ENCODE measurements around the gene FOSL1. TPM values are rescaled to one million over a fixed set of nuclear protein-coding genes. Genes with fewer than 3 reads are reported as not detected.
A peak's percentile ranks its signal among the peaks of the same experiment; 100 is the strongest.

Gene FOSL1
- polyA plus RNA-seq, 1 donor (not counting 4 experiments of a cell fraction or from before 2014, with no cell fraction given): 21.8 TPM

DNA sequence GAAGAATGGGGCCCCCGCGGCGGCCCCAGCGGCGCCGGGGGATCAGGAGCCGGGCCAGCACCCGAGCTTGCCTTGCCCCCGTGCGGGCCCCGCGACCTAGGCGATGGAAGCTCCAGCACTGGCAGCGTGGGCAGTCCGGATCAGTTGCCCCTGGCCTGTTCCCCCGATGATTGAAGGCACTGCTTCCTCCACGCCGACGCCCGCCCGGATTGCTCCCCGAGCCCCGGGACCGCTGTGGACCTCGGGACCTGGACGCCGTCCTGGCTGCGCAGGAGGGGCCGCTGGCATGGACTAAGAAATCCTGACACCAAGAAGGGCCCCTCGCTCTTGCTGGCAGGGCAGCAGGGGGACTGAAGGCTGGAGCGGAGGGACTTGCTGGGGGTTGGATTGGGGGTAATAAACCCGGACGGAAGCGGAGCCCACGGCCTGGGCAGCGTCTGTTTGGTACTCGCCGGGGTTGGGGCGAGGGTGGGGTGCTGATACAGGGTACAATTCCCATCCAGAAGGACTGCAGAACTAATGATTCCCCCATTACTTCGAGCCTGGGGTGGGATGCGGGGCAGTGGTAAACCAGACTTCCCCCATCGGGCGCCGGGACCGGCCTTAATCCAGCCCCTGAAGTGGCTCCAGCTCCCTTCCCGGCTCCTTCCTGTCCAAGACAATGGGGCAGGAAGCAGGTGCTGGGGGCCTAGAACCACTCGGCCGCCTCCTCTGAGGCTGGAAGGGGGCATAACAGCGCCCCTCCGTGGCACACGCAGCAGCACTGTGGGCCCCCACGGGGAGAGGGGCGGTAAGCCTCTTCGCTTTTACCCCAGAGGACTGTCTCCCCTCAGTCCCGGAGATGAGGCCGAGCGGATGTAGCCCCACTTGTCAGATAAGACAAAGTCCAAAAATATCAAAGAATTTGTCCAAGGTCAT lies 8.7 kb downstream of the FOSL1 start:
- H3K36me3 ChIP-seq (ENCODE audit: control insufficient read depth in 2 of 2, extremely low read depth in 1 of 2, insufficient read depth in 2 of 2, low read length in 2 of 2): peaks cover 18 to 41% of the 10 kb centered on the region in 2 experiments
- DNase-seq (ENCODE audit: low read depth, low spot score) (no peak), FAIRE-seq (no peak)
- no peaks in the 10 kb centered on the region for H3K9me1 ChIP-seq (ENCODE audit: control insufficient read depth, extremely low read depth, insufficient read depth, low read length)
- H3K4me1 ChIP-seq (ENCODE audit: control insufficient read depth, extremely low read depth, insufficient read depth, low read length): peaks cover 59% of the 10 kb centered on the region
- no peak overlapping the region for H2AFZ ChIP-seq (ENCODE audit: control insufficient read depth, low read length)
- peaks cover 37% of the 10 kb centered on the region for H4K20me1 ChIP-seq (ENCODE audit: control insufficient read depth, extremely low read depth, insufficient read depth, low read length)
- no peaks in the 10 kb centered on the region for H3K9me3 ChIP-seq (ENCODE audit: control insufficient read depth, low read depth, low read length)
- no peaks in the 10 kb centered on the region for H3K27me3 ChIP-seq (ENCODE audit: control insufficient read depth, extremely low read depth, insufficient read depth, low read length)
- dilution Hi-C loops (cut with MboI; ENCODE audit: extremely low pct_ligation_motif_present, low sequenced_read_pairs): no loop called here
- TF ChIP-seq, protein P1, sequence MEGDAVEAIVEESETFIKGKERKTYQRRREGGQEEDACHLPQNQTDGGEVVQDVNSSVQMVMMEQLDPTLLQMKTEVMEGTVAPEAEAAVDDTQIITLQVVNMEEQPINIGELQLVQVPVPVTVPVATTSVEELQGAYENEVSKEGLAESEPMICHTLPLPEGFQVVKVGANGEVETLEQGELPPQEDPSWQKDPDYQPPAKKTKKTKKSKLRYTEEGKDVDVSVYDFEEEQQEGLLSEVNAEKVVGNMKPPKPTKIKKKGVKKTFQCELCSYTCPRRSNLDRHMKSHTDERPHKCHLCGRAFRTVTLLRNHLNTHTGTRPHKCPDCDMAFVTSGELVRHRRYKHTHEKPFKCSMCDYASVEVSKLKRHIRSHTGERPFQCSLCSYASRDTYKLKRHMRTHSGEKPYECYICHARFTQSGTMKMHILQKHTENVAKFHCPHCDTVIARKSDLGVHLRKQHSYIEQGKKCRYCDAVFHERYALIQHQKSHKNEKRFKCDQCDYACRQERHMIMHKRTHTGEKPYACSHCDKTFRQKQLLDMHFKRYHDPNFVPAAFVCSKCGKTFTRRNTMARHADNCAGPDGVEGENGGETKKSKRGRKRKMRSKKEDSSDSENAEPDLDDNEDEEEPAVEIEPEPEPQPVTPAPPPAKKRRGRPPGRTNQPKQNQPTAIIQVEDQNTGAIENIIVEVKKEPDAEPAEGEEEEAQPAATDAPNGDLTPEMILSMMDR (optimal IDR thresholded peaks at IDR 0.05 in 1 of 3, IDR thresholded peaks at IDR 0.05 in 1 of 3, conservative IDR thresholded peaks at IDR 0.05 in 1 of 3; ENCODE audit: extremely low read depth in 1 of 3, insufficient read depth in 2 of 3, low read length in 3 of 3): peak in 1 of 3 experiments; percentile 49
- no peak for TF ChIP-seq EZH2 (IDR thresholded peaks at IDR 0.05; ENCODE audit: low read length)
- peak overlapping the region; percentile 74 for H3K4me2 ChIP-seq (ENCODE audit: control insufficient read depth, extremely low read depth, insufficient read depth, low read depth, low read length)
- H3K79me2 ChIP-seq (ENCODE audit: control insufficient read depth, insufficient read depth, low read length): peaks cover 45% of the 10 kb centered on the region
- H3K27ac ChIP-seq (ENCODE audit: control insufficient read depth, insufficient read depth, low read length): peak overlapping the region; percentile 56
- peak overlapping the region; percentile 75 for H3K9ac ChIP-seq (ENCODE audit: control insufficient read depth, extremely low read depth, insufficient read depth, low read length)
- H3K4me3 ChIP-seq (ENCODE audit: control insufficient read depth in 2 of 3, extremely low read depth in 1 of 3, insufficient read depth in 2 of 3, low read depth in 1 of 3, low read length in 3 of 3): peak overlapping the region; percentile 42 to 63 (median 55)

DNA sequence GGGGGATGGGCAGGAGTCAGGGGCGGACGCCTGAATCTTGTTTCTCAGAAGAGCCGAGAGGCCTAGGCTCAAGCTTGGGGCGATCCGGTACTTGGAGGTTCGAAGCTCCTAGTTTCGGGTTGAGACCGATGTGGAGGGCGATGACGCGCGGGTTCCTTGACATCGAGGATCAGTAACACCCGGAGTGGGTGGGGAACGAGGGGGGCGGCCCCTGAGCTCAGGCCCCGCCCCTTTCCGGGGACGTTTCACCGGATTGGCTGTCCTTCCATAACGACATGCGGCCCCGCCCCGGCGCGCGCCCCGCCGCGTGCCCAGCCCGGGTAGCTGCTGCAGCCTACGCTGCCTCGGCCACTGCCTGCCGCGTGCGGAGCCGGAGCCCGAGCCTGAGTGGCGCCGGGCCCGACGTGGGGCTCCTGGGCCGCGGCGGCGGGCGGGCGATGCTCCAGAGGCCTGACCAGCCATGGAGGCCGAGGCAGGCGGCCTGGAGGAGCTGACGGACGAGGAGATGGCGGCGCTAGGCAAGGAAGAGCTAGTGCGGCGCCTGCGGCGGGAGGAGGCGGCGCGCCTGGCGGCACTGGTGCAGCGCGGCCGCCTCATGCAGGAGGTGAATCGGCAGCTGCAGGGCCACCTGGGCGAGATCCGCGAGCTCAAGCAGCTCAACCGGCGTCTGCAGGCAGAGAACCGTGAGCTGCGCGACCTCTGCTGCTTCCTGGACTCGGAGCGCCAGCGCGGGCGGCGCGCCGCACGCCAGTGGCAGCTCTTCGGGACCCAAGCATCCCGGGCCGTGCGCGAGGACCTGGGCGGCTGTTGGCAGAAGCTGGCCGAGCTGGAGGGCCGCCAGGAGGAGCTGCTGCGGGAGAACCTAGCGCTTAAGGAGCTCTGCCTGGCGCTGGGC lies 9.6 kb downstream of the FOSL1 start, which contains the start of gene CCDC85B:
TSS of gene CCDC85B (plus strand) at position 350 of the 895 bp plus-strand sequence. CDS start at position 461, 111 bp downstream.
- peaks cover 17 to 40% of the 10 kb centered on the region in 2 experiments for H3K36me3 ChIP-seq (ENCODE audit: control insufficient read depth in 2 of 2, extremely low read depth in 1 of 2, insufficient read depth in 2 of 2, low read length in 2 of 2)
- no peaks in the 10 kb centered on the region for H3K9me1 ChIP-seq (ENCODE audit: control insufficient read depth, extremely low read depth, insufficient read depth, low read length)
- H2AFZ ChIP-seq (ENCODE audit: control insufficient read depth, low read length): no peak within 1 kb of the TSS
- FAIRE-seq: no peak
- peak within 1 kb of the TSS; percentile 75 for H3K9ac ChIP-seq (ENCODE audit: control insufficient read depth, extremely low read depth, insufficient read depth, low read length)
- peak within 1 kb of the TSS; percentile 84 for H3K4me2 ChIP-seq (ENCODE audit: control insufficient read depth, extremely low read depth, insufficient read depth, low read depth, low read length)
- peaks cover 53% of the 10 kb centered on the region for H3K4me1 ChIP-seq (ENCODE audit: control insufficient read depth, extremely low read depth, insufficient read depth, low read length)
- H4K20me1 ChIP-seq (ENCODE audit: control insufficient read depth, extremely low read depth, insufficient read depth, low read length): peaks cover 28% of the 10 kb centered on the region
- H3K4me3 ChIP-seq (ENCODE audit: control insufficient read depth in 2 of 3, extremely low read depth in 1 of 3, insufficient read depth in 2 of 3, low read depth in 1 of 3, low read length in 3 of 3): peak within 1 kb of the TSS; percentile 42 to 91 (median 55)
- DNase-seq (ENCODE audit: low read depth, low spot score): no peak
- dilution Hi-C loops (cut with MboI; ENCODE audit: extremely low pct_ligation_motif_present, low sequenced_read_pairs): no loop called here
- peaks cover 41% of the 10 kb centered on the region for H3K79me2 ChIP-seq (ENCODE audit: control insufficient read depth, insufficient read depth, low read length)
- H3K9me3 ChIP-seq (ENCODE audit: control insufficient read depth, low read depth, low read length): no peaks in the 10 kb centered on the region
- TF ChIP-seq EZH2 (IDR thresholded peaks at IDR 0.05; ENCODE audit: low read length): no peak
- TF ChIP-seq, protein P1 (optimal IDR thresholded peaks at IDR 0.05 in 1 of 3, IDR thresholded peaks at IDR 0.05 in 1 of 3, conservative IDR thresholded peaks at IDR 0.05 in 1 of 3; ENCODE audit: extremely low read depth in 1 of 3, insufficient read depth in 2 of 3, low read length in 3 of 3): peak in 1 of 3 experiments; percentile 20
- H3K27ac ChIP-seq (ENCODE audit: control insufficient read depth, insufficient read depth, low read length): peak within 1 kb of the TSS; percentile 70
- H3K27me3 ChIP-seq (ENCODE audit: control insufficient read depth, extremely low read depth, insufficient read depth, low read length): no peaks in the 10 kb centered on the region

Data from keratinocyte (primary cell).